SK-N-SH (cell line): ENCODE measurements around the gene POMC. TPM values are rescaled to one million over a fixed set of nuclear protein-coding genes. Genes with fewer than 3 reads are reported as not detected.

Experiments used
- CTCF ChIA-PET: fragments of 300-600, 350-600 bp; formaldehyde crosslinking; extraction: SDS; loops from one replicate; lab custom pipeline; 2021; lab: Yijun Ruan, JAX
- POLR2A ChIA-PET: fragments of 350-600 bp; sonication (Branson Sonifier 250); formaldehyde crosslinking; extraction: SDS; loops from one replicate; lab custom pipeline; 2020; ENCODE audit warnings: antibody characterized with exemption, inconsistent platforms; lab: Yijun Ruan, JAX
- DNase-seq: peaks from one replicate; pipeline ENCODE4 v3.0.0; 2012
- H2AFZ ChIP-seq: fragments of 200-600 bp; sonication (generic); 2 replicates; pipeline ENCODE4 v1.8.1; 2016; ENCODE audit warnings: antibody characterized with exemption, mild to moderate bottlenecking, low read depth
- H3F3A ChIP-seq: fragments of 200-600 bp; sonication (generic); replicated peaks from 2 replicates; pipeline ENCODE3; 2016; ENCODE audit warnings: antibody characterized with exemption, mild to moderate bottlenecking; ENCODE audit not compliant: insufficient read depth
- H3K27ac ChIP-seq, 2 experiments: fragments of 200-500 bp in 1 of 2; fragments of 200-600 bp in 1 of 2; sonication (Bioruptor generic) in 1 of 2; sonication (generic), shearing (Covaris generic) in 1 of 2; 2 replicates each; pipeline versions ENCODE4 v1.5.1 to v1.6.1; 2014 to 2016; ENCODE audit warnings: low read depth in 2 of 2, inconsistent platforms in 1 of 2, low read length in 1 of 2, mild to moderate bottlenecking in 1 of 2, mixed read lengths in 1 of 2
- H3K27me3 ChIP-seq: fragments of 200-600 bp; sonication (generic), shearing (Covaris generic); 2 replicates; pipeline ENCODE4 v1.6.1; 2016; ENCODE audit warnings: mixed run types; ENCODE audit not compliant: insufficient read depth
- H3K36me3 ChIP-seq, 2 experiments: fragments of 200-500 bp in 1 of 2; fragments of 200-600 bp in 1 of 2; sonication (Bioruptor generic) in 1 of 2; sonication (generic) in 1 of 2; replicated peaks in 1 of 2; 2 replicates each; pipeline versions ENCODE3 to v1.5.1; 2014 to 2016; ENCODE audit warnings: low read length in 1 of 2, mild to moderate bottlenecking in 1 of 2; ENCODE audit not compliant: insufficient read depth in 2 of 2, control insufficient read depth in 1 of 2
- H3K4me1 ChIP-seq, 2 experiments: fragments of 200-500 bp in 1 of 2; fragments of 200-600 bp in 1 of 2; sonication (Bioruptor generic) in 1 of 2; sonication (generic), shearing (Covaris generic) in 1 of 2; 2 replicates each; pipeline versions ENCODE4 v1.5.1 to v1.6.1; 2014 to 2016; ENCODE audit warnings: low read depth in 1 of 2, low read length in 1 of 2, mixed run types in 1 of 2; ENCODE audit not compliant: insufficient read depth in 2 of 2, control insufficient read depth in 1 of 2
- H3K4me2 ChIP-seq: fragments of 200-600 bp; sonication (generic), shearing (Covaris generic); 2 replicates; pipeline ENCODE4 v1.6.1; 2017; ENCODE audit warnings: mixed run types
- H3K4me3 ChIP-seq, 2 experiments: fragments of 200-500 bp in 1 of 2; fragments of 200-600 bp in 1 of 2; sonication (Bioruptor generic) in 1 of 2; sonication (generic), shearing (Covaris generic) in 1 of 2; 2 replicates each; pipeline versions ENCODE4 v1.5.1 to v1.8.1; 2014 to 2016; ENCODE audit warnings: low read depth in 2 of 2, inconsistent platforms in 1 of 2, low read length in 1 of 2, mild to moderate bottlenecking in 1 of 2, mixed read lengths in 1 of 2, moderate library complexity in 1 of 2
- H3K79me2 ChIP-seq: fragments of 200-600 bp; sonication (generic); 2 replicates; pipeline ENCODE4 v1.8.1; 2017; ENCODE audit warnings: mild to moderate bottlenecking; ENCODE audit not compliant: insufficient read depth
- H3K9ac ChIP-seq: fragments of 200-600 bp; sonication (generic); 2 replicates; pipeline ENCODE4 v1.6.1; 2017; ENCODE audit warnings: mixed run types
- H3K9me2 ChIP-seq: fragments of 200-600 bp; sonication (generic); 2 replicates; pipeline ENCODE4 v1.6.1; 2017; ENCODE audit warnings: mixed run types
- H3K9me3 ChIP-seq: fragments of 200-600 bp; sonication (generic); 2 replicates; pipeline ENCODE4 v1.6.1; 2017; ENCODE audit warnings: mixed run types, mild to moderate bottlenecking, moderate library complexity
- H4K20me1 ChIP-seq: fragments of 200-600 bp; sonication (generic); 2 replicates; pipeline ENCODE4 v1.6.1; 2017; ENCODE audit warnings: mild to moderate bottlenecking, mixed run types; ENCODE audit not compliant: insufficient read depth
- EZH2phosphoT487 ChIP-seq: fragments of 200-600 bp; sonication (generic); IDR thresholded peaks from 2 replicates; pipeline ENCODE4 v1.6.1; 2017; ENCODE audit warnings: low read depth, mixed run types, mild to moderate bottlenecking, antibody characterized with exemption, moderate library complexity, borderline replicate concordance
- FOSL2 ChIP-seq: IDR thresholded peaks from 2 replicates; pipeline ENCODE4 v1.4.0; 2012; ENCODE audit warnings: low read depth, mild to moderate bottlenecking, moderate library complexity, borderline replicate concordance
- FOXM1 ChIP-seq: IDR thresholded peaks from 2 replicates; pipeline ENCODE4 v1.4.0; 2012; ENCODE audit warnings: low read depth, mild to moderate bottlenecking
- JUND ChIP-seq: IDR thresholded peaks from 2 replicates; pipeline ENCODE4 v1.4.0; 2012
- MEF2A ChIP-seq: IDR thresholded peaks from 2 replicates; pipeline ENCODE4 v1.4.0; 2012; ENCODE audit warnings: low read depth, borderline replicate concordance
- MXI1 ChIP-seq: IDR thresholded peaks from 2 replicates; pipeline ENCODE4 v1.6.1; 2012; ENCODE audit warnings: mild to moderate bottlenecking, low read depth, low read length, improper control_type of control experiment
- NFIC ChIP-seq: IDR thresholded peaks from 2 replicates; pipeline ENCODE4 v1.4.0; 2012; ENCODE audit warnings: borderline replicate concordance
- NRF1 ChIP-seq: IDR thresholded peaks from 2 replicates; pipeline ENCODE4 v1.6.1; 2012; ENCODE audit warnings: low read depth, mild to moderate bottlenecking, low read length
- POLR2AphosphoS5 ChIP-seq: IDR thresholded peaks from 2 replicates; pipeline ENCODE4 v1.6.1; 2012; ENCODE audit warnings: low read depth, low read length
- RCOR1 ChIP-seq: fragments of 150-350 bp; IDR thresholded peaks from 2 replicates; pipeline ENCODE4 v1.6.1; 2017; ENCODE audit warnings: antibody characterized with exemption, low read length
- RXRA ChIP-seq: IDR thresholded peaks from 2 replicates; pipeline ENCODE4 v1.4.0; 2012; ENCODE audit warnings: low read depth, mild to moderate bottlenecking, borderline replicate concordance
- TAF1 ChIP-seq: IDR thresholded peaks from 2 replicates; pipeline ENCODE4 v1.6.1; 2012; ENCODE audit warnings: low read depth, mild to moderate bottlenecking, low read length, moderate library complexity, borderline replicate concordance
- TCF12 ChIP-seq: IDR thresholded peaks from 2 replicates; pipeline ENCODE4 v1.4.0; 2012
- USF1 ChIP-seq: IDR thresholded peaks from 2 replicates; pipeline ENCODE4 v1.4.0; 2012; ENCODE audit warnings: low read depth, borderline replicate concordance
- YY1 ChIP-seq: IDR thresholded peaks from 2 replicates; pipeline ENCODE4 v1.4.0; 2012; ENCODE audit warnings: low read depth, mild to moderate bottlenecking
- WGBS: methylation state at CpG from one replicate; pipeline ENCODE4 v1.1.6; 2017; ENCODE audit warnings: low lambda C conversion rate; 5-methylcytosine and 5-hydroxymethylcytosine counted together
- polyA plus RNA-seq, 3 experiments: library from polyadenylated mRNA; depleted of rRNA; stranded (reverse); fragments of >200 nt; gene quantifications; 2 replicates each; pipeline ENCODE4 v1.2.3, GENCODE V29; 2012
- TF ChIP-seq, protein P1 (sequence below): fragments of 150-350 bp; IDR thresholded peaks from 2 replicates; pipeline ENCODE4 v1.6.1; 2017; ENCODE audit warnings: antibody characterized with exemption, low read length, low read depth, borderline replicate concordance
- TF ChIP-seq, protein P2 (sequence below): fragments of 150-350 bp; IDR thresholded peaks from 2 replicates; pipeline ENCODE4 v1.6.1; 2016; ENCODE audit warnings: mild to moderate bottlenecking, low read depth, low read length
- TF ChIP-seq, protein P3 (sequence below): IDR thresholded peaks from 2 replicates; pipeline ENCODE4 v1.4.0; 2012; ENCODE audit warnings: low read depth
- TF ChIP-seq, protein P4 (sequence below): fragments of 200-600 bp; sonication (generic); IDR thresholded peaks from 2 replicates; pipeline ENCODE4 v1.6.1; 2017; ENCODE audit warnings: antibody characterized with exemption, mild to moderate bottlenecking, moderate library complexity
- TF ChIP-seq, protein P5 (sequence below): IDR thresholded peaks from 2 replicates; pipeline ENCODE4; 2012

The POMC gene
- polyA plus RNA-seq, 1 of the 3 experiments (the other 2 are of a cell fraction), result not detected

- no peak for TF ChIP-seq TAF1
Measured at GRCh38 chr2:25146896-25147295, 21.5 kb downstream of the POMC start (continued).

DNA sequence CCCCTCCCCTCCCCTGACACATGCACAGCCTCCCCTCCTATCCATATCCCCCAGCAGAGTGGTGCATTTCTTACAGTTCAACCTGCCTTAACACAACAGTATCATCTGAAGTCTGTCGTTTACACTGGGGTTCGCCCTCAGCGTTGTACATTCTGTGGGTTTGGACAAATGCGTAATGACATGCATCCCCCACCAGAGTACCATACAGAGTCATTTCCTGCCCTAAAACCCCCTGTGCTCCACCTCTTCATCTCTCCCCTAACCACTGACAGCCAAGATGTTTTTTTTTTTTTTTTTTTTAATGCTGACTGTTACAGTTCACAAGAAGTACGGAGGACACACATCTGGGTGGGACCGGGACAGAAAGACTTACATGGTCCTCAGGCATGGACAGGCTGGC is 22.6 kb downstream of the POMC start:
- H3K4me1 ChIP-seq, result no peaks in the 10 kb centered on the region
- no peaks in the 10 kb centered on the region for H3K79me2 ChIP-seq
- no peaks in the 10 kb centered on the region for H3K9me2 ChIP-seq
- ChIA-PET POLR2A (no interaction called here), CTCF (interaction anchor here (0.8 to 1.4 kb wide), 4 partner anchors 16 to 171 kb away, joined by 3 to 5 read pairs (median 4); no protein-coding TSS in a partner anchor)
- no peaks in the 10 kb centered on the region for H4K20me1 ChIP-seq
- H3K9ac ChIP-seq, result no peak overlapping the region
- no peaks in the 10 kb centered on the region for H3K36me3 ChIP-seq
- no peak overlapping the region for H3K4me2 ChIP-seq
- WGBS, result 96% methylated on average over 6 of the region's 6 CpGs
- no peak overlapping the region for H3K27ac ChIP-seq
- H3K9me3 ChIP-seq, result no peaks in the 10 kb centered on the region
- no peak overlapping the region for H3K4me3 ChIP-seq
- H3F3A ChIP-seq, result no peaks in the 10 kb centered on the region
- TF ChIP-seq, protein P1, sequence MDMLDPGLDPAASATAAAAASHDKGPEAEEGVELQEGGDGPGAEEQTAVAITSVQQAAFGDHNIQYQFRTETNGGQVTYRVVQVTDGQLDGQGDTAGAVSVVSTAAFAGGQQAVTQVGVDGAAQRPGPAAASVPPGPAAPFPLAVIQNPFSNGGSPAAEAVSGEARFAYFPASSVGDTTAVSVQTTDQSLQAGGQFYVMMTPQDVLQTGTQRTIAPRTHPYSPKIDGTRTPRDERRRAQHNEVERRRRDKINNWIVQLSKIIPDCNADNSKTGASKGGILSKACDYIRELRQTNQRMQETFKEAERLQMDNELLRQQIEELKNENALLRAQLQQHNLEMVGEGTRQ, result no peak
- TF ChIP-seq NRF1 (no peak), RXRA (no peak), RCOR1 (no peak), POLR2AphosphoS5 (no peak), FOXM1 (no peak), EZH2phosphoT487 (no peak)
- TF ChIP-seq, protein P2, sequence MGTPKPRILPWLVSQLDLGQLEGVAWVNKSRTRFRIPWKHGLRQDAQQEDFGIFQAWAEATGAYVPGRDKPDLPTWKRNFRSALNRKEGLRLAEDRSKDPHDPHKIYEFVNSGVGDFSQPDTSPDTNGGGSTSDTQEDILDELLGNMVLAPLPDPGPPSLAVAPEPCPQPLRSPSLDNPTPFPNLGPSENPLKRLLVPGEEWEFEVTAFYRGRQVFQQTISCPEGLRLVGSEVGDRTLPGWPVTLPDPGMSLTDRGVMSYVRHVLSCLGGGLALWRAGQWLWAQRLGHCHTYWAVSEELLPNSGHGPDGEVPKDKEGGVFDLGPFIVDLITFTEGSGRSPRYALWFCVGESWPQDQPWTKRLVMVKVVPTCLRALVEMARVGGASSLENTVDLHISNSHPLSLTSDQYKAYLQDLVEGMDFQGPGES, result no peak
- TF ChIP-seq, protein P3, sequence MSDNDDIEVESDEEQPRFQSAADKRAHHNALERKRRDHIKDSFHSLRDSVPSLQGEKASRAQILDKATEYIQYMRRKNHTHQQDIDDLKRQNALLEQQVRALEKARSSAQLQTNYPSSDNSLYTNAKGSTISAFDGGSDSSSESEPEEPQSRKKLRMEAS, result no peak
- H3K27me3 ChIP-seq, result no peaks in the 10 kb centered on the region
- DNase-seq, result no peak
- no peak overlapping the region for H2AFZ ChIP-seq

GRCh38 chr2:25141120-25141519 is 27.3 kb downstream of the POMC start:
- no peaks in the 10 kb centered on the region for H3K27me3 ChIP-seq
- no peak for DNase-seq
- no peaks in the 10 kb centered on the region for H3K9me3 ChIP-seq
- H4K20me1 ChIP-seq, result no peaks in the 10 kb centered on the region
- H3K9me2 ChIP-seq, result no peaks in the 10 kb centered on the region
- no peaks in the 10 kb centered on the region for H3K36me3 ChIP-seq
- H3K4me1 ChIP-seq, result no peaks in the 10 kb centered on the region
- no peaks in the 10 kb centered on the region for H3F3A ChIP-seq
- POLR2A ChIA-PET, result interaction anchor here (1.2 kb wide), 1 partner anchor 19 kb away, joined by 3 read pairs; no protein-coding TSS in a partner anchor
- 87% methylated on average over 7 of the region's 8 CpGs for WGBS
- no peak overlapping the region for H3K4me2 ChIP-seq
- H3K27ac ChIP-seq, result no peak overlapping the region
- H3K4me3 ChIP-seq, result no peak overlapping the region
- H3K79me2 ChIP-seq, result no peaks in the 10 kb centered on the region
- CTCF ChIA-PET, result interaction anchor here (0.7 to 27.1 kb wide), 4 partner anchors 11 to 1088 kb away, joined by 3 to 519 read pairs (median 25); no protein-coding TSS in a partner anchor
- no peak overlapping the region for H3K9ac ChIP-seq
- no peak overlapping the region for H2AFZ ChIP-seq
- TF ChIP-seq MEF2A, result no peak
- no peak for TF ChIP-seq USF1
- no peak for TF ChIP-seq JUND
- TF ChIP-seq YY1, result no peak
- no peak for TF ChIP-seq MXI1
- TF ChIP-seq FOXM1, result no peak
- TF ChIP-seq, protein P4, sequence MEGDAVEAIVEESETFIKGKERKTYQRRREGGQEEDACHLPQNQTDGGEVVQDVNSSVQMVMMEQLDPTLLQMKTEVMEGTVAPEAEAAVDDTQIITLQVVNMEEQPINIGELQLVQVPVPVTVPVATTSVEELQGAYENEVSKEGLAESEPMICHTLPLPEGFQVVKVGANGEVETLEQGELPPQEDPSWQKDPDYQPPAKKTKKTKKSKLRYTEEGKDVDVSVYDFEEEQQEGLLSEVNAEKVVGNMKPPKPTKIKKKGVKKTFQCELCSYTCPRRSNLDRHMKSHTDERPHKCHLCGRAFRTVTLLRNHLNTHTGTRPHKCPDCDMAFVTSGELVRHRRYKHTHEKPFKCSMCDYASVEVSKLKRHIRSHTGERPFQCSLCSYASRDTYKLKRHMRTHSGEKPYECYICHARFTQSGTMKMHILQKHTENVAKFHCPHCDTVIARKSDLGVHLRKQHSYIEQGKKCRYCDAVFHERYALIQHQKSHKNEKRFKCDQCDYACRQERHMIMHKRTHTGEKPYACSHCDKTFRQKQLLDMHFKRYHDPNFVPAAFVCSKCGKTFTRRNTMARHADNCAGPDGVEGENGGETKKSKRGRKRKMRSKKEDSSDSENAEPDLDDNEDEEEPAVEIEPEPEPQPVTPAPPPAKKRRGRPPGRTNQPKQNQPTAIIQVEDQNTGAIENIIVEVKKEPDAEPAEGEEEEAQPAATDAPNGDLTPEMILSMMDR, result no peak
- no peak for TF ChIP-seq NRF1
- no peak for TF ChIP-seq FOSL2
- TF ChIP-seq NFIC, result no peak
- TF ChIP-seq, protein P5, sequence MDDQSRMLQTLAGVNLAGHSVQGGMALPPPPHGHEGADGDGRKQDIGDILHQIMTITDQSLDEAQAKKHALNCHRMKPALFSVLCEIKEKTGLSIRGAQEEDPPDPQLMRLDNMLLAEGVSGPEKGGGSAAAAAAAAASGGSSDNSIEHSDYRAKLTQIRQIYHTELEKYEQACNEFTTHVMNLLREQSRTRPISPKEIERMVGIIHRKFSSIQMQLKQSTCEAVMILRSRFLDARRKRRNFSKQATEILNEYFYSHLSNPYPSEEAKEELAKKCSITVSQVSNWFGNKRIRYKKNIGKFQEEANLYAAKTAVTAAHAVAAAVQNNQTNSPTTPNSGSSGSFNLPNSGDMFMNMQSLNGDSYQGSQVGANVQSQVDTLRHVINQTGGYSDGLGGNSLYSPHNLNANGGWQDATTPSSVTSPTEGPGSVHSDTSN, result no peak
- no peak for TF ChIP-seq TCF12
- TF ChIP-seq, protein P3, result no peak
